Articular chondrocyte of knee joint (primary cell): ENCODE measurements around the gene ZNF529. TPM values are rescaled to one million over a fixed set of nuclear protein-coding genes. Genes with fewer than 3 reads are reported as not detected.

Source experiments
- total RNA-seq: library from RNA; depleted of rRNA; stranded (reverse); fragments of >200 nt; gene quantifications from 2 replicates; pipeline ENCODE4 v1.2.3, GENCODE V29; 2012

The ZNF529 gene
- 12.5 and 15.5 TPM in 2 replicates for total RNA-seq

DNA sequence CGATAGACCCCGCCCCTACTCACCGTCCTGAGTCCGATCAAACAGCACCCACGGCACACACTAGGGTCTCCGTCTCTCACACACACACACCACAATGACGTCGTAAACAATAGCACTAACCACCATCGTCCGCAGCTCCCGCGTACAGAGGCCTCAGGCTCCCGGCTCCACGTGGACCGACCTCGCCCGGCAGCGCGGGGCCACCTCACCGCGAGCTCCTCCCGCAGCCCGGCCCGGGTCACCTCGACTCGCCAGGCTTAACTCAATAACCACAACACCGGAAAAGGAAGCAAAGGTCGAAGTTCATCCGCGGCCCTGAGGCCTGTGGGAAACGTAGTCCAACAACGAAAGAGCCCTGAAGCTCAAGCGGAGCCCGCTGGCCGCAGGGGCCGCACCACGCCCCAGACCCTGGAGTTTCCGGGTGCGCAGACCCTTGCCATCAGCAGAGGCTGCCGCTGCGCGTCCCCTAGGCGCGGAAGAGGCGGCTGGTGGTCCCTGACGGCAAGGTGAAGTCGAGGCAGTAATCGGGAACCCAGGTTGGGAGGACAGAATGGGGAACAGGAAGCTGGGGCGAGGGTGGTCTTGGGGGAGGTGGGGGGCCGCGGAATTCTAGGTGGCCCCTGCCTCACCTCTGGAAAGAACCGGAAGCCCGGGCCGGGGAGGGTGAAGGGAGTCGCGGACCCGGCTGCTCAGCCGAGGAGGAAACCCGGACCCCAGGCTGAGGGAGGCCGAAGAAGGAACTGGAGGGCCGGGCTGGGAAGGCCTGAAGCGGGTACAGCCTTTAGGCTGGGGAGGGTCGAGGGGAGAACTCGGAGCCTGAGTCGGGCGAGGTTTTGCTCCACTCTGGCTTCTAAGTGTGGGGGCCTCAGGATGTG is at the start of gene ZNF529:
TSS of gene ZNF529 (minus strand) at position 273 of the 875 bp plus-strand sequence. CDS start 946 bp downstream, outside the sequence.

DNA sequence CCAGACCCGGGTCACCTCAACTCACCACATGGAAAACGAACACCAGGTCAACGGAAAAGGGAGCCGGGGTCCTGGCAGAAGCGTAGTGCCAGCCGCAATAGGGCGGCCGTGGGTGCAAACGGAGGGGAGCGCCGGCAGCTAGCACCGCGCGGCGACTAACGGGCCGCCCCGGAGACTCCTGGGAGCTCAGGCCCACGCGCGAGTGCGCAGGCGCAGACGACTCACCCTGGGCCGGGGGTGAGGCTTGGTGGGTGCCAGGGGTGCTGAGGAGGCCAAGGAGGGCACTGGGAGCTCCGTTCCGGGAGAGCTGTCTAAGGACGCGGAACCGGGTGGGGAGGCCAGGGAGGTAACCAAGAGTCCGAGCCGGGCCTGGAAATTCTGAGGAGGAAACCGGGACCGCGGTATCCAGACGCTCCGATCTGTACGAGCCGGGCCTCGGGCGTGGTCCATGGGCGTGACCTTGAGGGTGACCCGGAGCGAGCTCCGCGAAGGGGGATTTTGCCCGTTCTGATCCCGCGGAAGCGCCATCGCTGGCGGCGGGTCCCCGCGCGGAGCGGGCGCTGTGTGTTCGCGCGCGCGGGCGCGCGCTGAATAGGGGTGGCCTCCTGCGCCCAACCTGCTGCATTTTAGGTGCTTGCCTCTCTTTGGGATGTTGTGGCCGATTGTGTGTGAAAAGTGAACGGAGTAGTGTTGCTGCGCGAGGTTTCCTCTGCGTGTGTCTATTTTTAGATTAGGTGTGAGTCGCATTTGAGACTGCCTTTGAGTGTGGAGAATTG is 32.2 kb upstream of the ZNF529 start, which contains the start of gene ZNF382:
TSS of gene ZNF382 (plus strand) at position 213 of the 776 bp plus-strand sequence. CDS start 4,602 bp downstream, outside the sequence.

DNA sequence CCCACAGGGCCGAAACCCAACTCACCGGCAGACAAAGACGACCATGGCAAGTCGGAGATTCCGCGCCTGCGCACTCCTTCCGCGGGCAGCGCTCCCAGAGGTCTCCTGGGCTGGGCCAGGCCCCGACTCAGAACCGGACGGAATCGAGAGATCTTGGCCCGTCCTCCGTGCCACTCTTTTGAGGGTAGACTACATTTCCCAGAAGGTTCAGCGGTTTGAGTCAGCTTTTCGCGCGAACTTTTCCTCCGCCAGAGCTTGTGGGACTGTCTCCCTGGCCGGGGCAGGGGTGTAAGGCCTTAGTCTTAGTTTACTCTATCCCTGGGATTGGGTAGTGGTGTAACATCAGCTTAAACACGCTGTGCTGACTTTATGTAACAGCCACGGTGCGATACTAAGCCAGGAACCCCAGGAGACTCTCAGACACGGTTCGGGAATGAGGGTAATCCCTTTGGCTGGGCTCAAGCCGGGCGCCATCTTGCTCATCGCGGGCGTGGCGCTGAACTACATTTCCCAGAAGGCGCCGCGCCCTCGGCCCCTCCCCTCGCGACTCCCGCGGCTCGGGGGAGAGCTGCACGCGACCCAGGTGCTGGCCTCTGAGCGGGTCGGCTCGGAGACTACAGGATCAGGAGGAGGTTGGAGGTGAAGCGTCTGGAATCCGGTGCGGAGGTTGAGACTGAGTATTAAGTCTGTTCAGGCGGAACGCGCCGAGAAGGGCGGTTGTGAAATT is 44.7 kb downstream of the ZNF529 start, which contains the start of gene ZNF260:
TSS of gene ZNF260 (minus strand) at position 78 of the 727 bp plus-strand sequence. CDS start 13,033 bp downstream, outside the sequence.

Other genes with a start within 250 kb of the ZNF529 start
- 5.0 and 7.1 TPM in 2 replicates for gene ZFP14, start 194.1 kb downstream of the ZNF529 start, total RNA-seq
- gene ZFP82, start 154.6 kb downstream of the ZNF529 start, total RNA-seq = 12.2 and 12.4 TPM in 2 replicates
- gene ZNF566, start 83.7 kb downstream of the ZNF529 start, total RNA-seq = 13.1 and 14.3 TPM in 2 replicates
- gene ZNF260, start 45.0 kb downstream of the ZNF529 start, total RNA-seq = 26.8 and 29.2 TPM in 2 replicates
- gene ZNF382, start 32.0 kb upstream of the ZNF529 start, total RNA-seq = 7.7 and 13.5 TPM in 2 replicates
- 12.9 and 17.2 TPM in 2 replicates for gene ZNF461, start 93.5 kb upstream of the ZNF529 start, total RNA-seq
- 8.2 and 11.7 TPM in 2 replicates for gene ZNF567, start 114.3 kb upstream of the ZNF529 start, total RNA-seq
- gene ZNF850, start 199.5 kb upstream of the ZNF529 start, total RNA-seq = 1.6 and 3.8 TPM in 2 replicates